G401.6 (cell line): ENCODE measurements around the gene ATCAY.

Source experiments
- FAIRE-seq: peaks from 2 replicates; lab custom pipeline; 2012; peaks lifted over from hg19 to GRCh38; lab: Jason Lieb, UNC

Gene ATCAY

DNA sequence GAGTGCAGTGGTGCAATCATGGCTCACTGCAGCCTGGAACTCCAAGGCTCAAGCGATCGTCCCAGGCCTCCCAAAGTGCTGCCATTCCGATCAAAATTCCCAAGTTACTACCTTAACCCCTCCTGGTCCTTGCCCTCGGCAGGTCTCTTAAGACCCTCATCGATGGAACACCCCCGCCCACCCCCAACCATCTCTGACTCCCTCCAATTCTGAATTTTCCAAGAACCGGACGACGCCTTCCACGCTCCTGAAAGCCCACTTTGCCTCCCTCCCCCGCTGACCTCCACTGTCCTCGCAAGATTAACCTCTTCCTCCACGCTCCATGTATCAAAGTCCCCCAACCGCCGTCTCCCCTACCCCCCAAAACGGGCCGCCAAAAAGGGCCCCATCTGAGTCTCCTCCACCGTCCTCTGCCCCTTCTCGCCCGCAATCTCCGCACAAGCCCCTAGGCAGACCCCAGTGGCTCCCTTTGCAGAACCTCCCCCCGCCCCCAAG lies 89.9 kb downstream of the ATCAY start:
- FAIRE-seq = no peak

DNA sequence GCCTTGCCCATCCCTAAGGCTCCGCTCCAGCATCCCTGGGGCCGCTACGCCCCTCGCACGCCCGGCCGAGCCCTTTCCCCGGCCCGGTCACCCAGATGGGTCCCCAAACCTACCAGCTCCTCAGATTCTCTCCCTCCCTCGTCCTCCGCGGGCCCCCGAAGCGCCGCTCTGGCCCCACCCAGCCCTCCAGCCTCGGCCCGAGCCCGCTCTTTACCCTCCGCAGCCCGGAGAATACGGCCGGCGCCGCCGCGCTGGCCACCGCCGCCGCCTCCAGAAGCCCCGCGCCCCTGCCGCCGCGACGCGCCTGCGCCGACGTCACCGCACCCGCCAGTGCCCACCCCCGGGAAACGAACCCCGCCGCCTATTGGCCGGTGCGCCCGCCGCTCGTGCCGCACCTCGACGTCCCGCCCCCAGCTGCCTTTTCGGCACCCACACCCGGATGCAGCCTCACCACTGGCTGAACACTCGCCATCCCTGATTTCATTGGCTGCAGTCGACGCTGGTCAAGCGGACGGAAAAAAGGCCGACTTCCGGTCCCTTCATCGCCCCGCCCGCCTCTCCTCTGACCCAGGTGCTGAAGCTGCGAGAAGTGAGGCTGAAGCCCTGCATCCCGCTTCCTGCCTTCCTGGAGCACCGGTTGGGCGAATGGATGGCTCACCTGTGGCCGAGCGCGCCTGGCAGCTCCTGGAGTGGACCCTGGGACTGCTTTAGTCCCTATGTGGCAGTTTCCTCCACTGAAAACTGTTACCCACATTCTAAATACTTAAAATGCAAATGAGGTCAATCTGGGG lies 90.5 kb downstream of the ATCAY start, which contains the start of gene DAPK3:
Gene DAPK3 (minus strand): TSS at position 292 of the 791 bp plus-strand sequence. CDS start 1,364 bp downstream, outside the sequence.
- peak; percentile 97 for FAIRE-seq

DNA sequence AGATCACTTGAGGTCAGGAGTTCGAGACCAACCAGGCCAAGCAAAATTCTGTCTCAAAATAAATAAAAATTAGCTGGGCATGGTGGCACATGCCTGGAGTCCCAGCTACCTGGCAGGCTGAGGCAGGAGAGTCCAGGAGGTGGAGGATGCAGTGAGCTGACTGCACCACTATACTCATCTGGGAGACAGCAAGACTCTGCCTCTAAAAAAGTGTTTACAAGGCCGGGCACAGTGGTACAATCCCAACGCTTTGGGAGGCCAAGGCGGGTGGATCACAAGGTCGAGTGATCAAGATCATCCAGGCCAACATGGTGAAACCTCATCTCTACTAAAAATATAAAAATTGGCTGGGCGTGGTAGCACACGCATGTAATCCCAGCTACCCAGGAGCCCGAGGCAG lies 94.7 kb downstream of the ATCAY start:
- FAIRE-seq = no peak

DNA sequence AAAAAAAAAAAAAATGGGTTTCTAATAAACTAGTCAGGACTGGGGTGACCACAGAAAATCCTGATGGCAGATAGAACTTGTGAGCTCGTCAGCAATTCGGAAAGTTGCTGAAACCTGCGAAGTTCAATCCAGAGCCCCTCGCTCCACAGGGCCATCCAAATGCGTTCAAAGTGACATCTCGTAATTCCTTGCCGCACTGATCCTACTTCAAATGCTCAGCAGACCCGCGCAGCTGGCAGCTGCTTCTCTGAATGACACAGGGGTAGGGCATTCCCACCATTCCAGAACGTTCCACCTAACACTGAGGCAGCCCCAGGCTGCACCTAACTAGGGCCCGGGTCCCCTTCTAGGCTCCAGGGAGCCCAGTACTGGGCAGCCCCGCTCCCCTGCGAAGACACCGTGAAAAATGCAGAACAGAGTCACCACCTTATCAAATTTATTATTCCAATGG lies 95.2 kb downstream of the ATCAY start:
- FAIRE-seq = no peak

DNA sequence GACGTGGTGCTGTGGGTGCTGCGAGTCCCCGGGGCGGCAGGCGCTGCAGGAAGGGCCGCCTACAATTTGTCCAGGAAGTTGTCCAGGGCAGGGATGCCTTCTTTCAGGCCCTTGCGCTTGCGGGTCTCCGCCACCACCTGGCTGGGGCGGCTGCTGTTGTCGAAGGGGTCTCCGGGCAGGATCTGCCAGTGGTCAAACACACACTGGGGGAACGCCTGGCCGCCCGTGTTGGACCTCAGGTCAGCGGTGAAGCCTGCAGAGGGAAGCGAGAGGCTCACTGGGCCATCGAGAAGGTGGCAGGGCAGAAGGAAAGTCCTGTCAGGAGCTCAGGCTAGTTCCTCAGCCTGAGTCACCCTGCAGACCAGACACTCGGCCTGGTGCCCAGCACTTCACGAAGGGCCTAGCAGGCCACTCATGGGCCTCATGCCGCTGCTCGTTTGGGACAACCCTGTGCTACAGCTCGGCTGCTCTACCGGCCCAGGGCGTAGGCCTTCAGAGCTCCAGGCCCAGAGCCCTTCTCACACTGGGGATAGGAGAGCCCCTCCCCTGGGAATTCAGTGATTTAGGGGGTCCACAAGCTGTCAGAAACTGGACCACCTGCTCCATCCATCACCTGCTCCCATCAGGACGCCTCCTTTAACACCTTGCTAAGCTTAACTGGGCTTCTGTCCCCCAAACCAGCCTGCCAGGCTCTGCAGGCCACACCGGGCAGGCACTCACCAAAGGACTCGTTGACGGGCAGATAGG lies 96.2 kb downstream of the ATCAY start:
- no peak for FAIRE-seq
